ENCODE measurements around the gene YIPF5. TPM values are rescaled to one million over a fixed set of nuclear protein-coding genes. Genes with fewer than 3 reads are reported as not detected.
A peak's percentile ranks its signal among the peaks of the same experiment; 100 is the strongest.

Gene YIPF5
- total and polyA plus RNA-seq, 2 donors (not counting 3 experiments of a cell fraction or from before 2014, with no cell fraction given), result 73.7 to 78.7 TPM

DNA sequence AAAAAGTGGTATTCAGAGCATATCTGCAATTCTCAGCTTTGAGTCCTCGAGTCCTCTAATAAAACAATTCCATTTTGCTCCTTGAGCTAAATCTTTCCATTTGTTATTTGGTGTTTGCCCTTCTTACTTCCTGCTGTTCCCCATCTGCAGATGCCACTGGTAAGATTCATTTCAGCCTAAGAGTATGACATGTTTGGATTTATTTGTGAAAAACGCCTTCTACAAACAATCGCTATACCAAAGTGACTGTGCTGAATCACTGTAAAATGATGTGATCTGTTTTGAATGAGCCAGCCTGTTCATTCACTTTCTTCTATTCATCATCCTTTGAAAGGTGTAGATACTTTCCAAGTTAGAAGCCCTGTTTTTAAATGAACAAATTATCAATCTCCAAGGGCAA, 27.9 kb upstream of the YIPF5 start:
- CTCF ChIA-PET, result interaction anchor here (0.9 kb wide), 1 partner anchor 1039 kb away, joined by 3 read pairs; no protein-coding TSS in a partner anchor
- TF ChIP-seq GATA2 (IDR thresholded peaks at IDR 0.05; ENCODE audit: insufficient read depth, insufficient read length, low read depth, low read length), result no peak
- no peak for TF ChIP-seq POLR2AphosphoS5 (IDR thresholded peaks at IDR 0.05; ENCODE audit: insufficient read depth, low read depth, low read length)
- TF ChIP-seq, protein P1, sequence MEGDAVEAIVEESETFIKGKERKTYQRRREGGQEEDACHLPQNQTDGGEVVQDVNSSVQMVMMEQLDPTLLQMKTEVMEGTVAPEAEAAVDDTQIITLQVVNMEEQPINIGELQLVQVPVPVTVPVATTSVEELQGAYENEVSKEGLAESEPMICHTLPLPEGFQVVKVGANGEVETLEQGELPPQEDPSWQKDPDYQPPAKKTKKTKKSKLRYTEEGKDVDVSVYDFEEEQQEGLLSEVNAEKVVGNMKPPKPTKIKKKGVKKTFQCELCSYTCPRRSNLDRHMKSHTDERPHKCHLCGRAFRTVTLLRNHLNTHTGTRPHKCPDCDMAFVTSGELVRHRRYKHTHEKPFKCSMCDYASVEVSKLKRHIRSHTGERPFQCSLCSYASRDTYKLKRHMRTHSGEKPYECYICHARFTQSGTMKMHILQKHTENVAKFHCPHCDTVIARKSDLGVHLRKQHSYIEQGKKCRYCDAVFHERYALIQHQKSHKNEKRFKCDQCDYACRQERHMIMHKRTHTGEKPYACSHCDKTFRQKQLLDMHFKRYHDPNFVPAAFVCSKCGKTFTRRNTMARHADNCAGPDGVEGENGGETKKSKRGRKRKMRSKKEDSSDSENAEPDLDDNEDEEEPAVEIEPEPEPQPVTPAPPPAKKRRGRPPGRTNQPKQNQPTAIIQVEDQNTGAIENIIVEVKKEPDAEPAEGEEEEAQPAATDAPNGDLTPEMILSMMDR (IDR thresholded peaks at IDR 0.05; ENCODE audit: extremely low read depth in 1 of 2, insufficient read depth in 1 of 2, low read depth in 1 of 2, low read length in 2 of 2), result no peak
- TF ChIP-seq, protein P2, sequence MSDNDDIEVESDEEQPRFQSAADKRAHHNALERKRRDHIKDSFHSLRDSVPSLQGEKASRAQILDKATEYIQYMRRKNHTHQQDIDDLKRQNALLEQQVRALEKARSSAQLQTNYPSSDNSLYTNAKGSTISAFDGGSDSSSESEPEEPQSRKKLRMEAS (IDR thresholded peaks at IDR 0.05; ENCODE audit: insufficient read depth, insufficient read length), result no peak
- TF ChIP-seq POLR2A (IDR thresholded peaks at IDR 0.05; ENCODE audit: low read depth, low read length), result no peak
- TF ChIP-seq MYC (IDR thresholded peaks at IDR 0.05; ENCODE audit: low read depth, low read length), result no peak
- no peak for TF ChIP-seq FOS (IDR thresholded peaks at IDR 0.05; ENCODE audit: borderline replicate concordance, insufficient read depth, low read length)
- TF ChIP-seq EZH2 (IDR thresholded peaks at IDR 0.05; ENCODE audit: borderline replicate concordance, low read depth, low read length, severe bottlenecking), result no peak
- DNase-seq (ENCODE audit: low read depth, low spot score) (peak; percentile 14), FAIRE-seq (peak; percentile 62)
- no peak overlapping the region for H3K9ac ChIP-seq (replicated peaks; ENCODE audit: extremely low read depth, insufficient read depth, low read length)
- POLR2A ChIA-PET, result no interaction called here
- H3K4me1 ChIP-seq (ENCODE audit: control insufficient read depth, extremely low read depth, insufficient read depth, low read length), result peaks cover 14% of the 10 kb centered on the region
- peak overlapping the region; percentile 69 for H2AFZ ChIP-seq (ENCODE audit: low read depth, low read length)
- intact Hi-C loops (cut with micrococcal nuclease), result loop anchor here (10.0 kb wide), 2 partner anchors 1074 to 1484 kb away; no protein-coding TSS in a partner anchor
- no peaks in the 10 kb centered on the region for H4K20me1 ChIP-seq (replicated peaks; ENCODE audit: control insufficient read depth, extremely low read depth, insufficient read depth, low read length)
- no peak overlapping the region for H3K4me2 ChIP-seq (ENCODE audit: insufficient read depth, low read length)
- no peaks in the 10 kb centered on the region for H3K9me3 ChIP-seq (replicated peaks; ENCODE audit: control insufficient read depth, insufficient read depth, low read length)
- no peaks in the 10 kb centered on the region for H3K9me1 ChIP-seq (replicated peaks; ENCODE audit: control insufficient read depth, extremely low read depth, insufficient read depth, low read length)
- H3K36me3 ChIP-seq (ENCODE audit: control insufficient read depth in 2 of 2, extremely low read depth in 1 of 2, insufficient read depth in 2 of 2, low read length in 2 of 2), result no peaks in the 10 kb centered on the region
- peak overlapping the region; percentile 3 for H3K27ac ChIP-seq (ENCODE audit: insufficient read depth, low read depth, low read length)
- no TSS peak for BruUV-seq (replicated peaks)
- H3K4me3 ChIP-seq (replicated peaks in 1 of 3; ENCODE audit: insufficient read depth in 1 of 3, low read depth in 1 of 3, low read length in 3 of 3), result no peak overlapping the region
- dilution Hi-C loops (cut with MboI; ENCODE audit: extremely low pct_ligation_motif_present, low sequenced_read_pairs), result no loop called here
- H3K27me3 ChIP-seq (ENCODE audit: control insufficient read depth in 2 of 2, insufficient read depth in 2 of 2, low read length in 2 of 2), result no peaks in the 10 kb centered on the region
- H3K79me2 ChIP-seq (ENCODE audit: control insufficient read depth, insufficient read depth, low read length), result no peaks in the 10 kb centered on the region
